Osteoblast (primary cell): ENCODE data around the gene ATF7IP2. TPM values are rescaled to one million over a fixed set of nuclear protein-coding genes. Genes with fewer than 3 reads are reported as not detected.

Source experiments
- DNase-seq: peaks from one replicate; pipeline ENCODE4 v3.0.0; 2011; ENCODE audit warnings: low spot score, mixed read lengths; ENCODE audit not compliant: insufficient read length; ENCODE audit errors: missing footprints
- H2AFZ ChIP-seq: 2 replicates; pipeline ENCODE4 v1.6.0; 2011; ENCODE audit warnings: mild to moderate bottlenecking, low read length
- H3K27ac ChIP-seq: 2 replicates; pipeline ENCODE4 v1.5.1; 2011; ENCODE audit warnings: mild to moderate bottlenecking, low read depth, low read length, moderate library complexity
- H3K27me3 ChIP-seq: 2 replicates; pipeline ENCODE4 v1.6.0; 2012; ENCODE audit warnings: mild to moderate bottlenecking, control low read depth, inconsistent platforms, low read length, moderate library complexity; ENCODE audit not compliant: insufficient read depth
- H3K36me3 ChIP-seq: 2 replicates; pipeline ENCODE4 v1.5.1; 2011; ENCODE audit warnings: mild to moderate bottlenecking, low read length, control low read depth, moderate library complexity; ENCODE audit not compliant: insufficient read depth
- H3K4me1 ChIP-seq: 2 replicates; pipeline ENCODE4 v1.5.1; 2011; ENCODE audit warnings: mild to moderate bottlenecking, low read length, control low read depth, moderate library complexity; ENCODE audit not compliant: insufficient read depth
- H3K4me2 ChIP-seq: 2 replicates; pipeline ENCODE4 v1.6.0; 2011; ENCODE audit warnings: mild to moderate bottlenecking, low read length; ENCODE audit not compliant: insufficient read depth
- H3K4me3 ChIP-seq: fragments of 200-600 bp; sonication (generic); 3 replicates; pipeline ENCODE4 v1.5.1; 2012; ENCODE audit warnings: mild to moderate bottlenecking, low read length, inconsistent platforms; ENCODE audit not compliant: insufficient read depth
- H3K79me2 ChIP-seq: 2 replicates; pipeline ENCODE4 v1.6.0; 2012; ENCODE audit warnings: mild to moderate bottlenecking, low read length, control low read depth, inconsistent platforms; ENCODE audit not compliant: insufficient read depth
- H3K9me3 ChIP-seq: 2 replicates; pipeline ENCODE4 v1.5.1; 2011; ENCODE audit warnings: low read depth, low read length, control low read depth
- H4K20me1 ChIP-seq: 2 replicates; pipeline ENCODE4 v1.6.0; 2012; ENCODE audit warnings: mild to moderate bottlenecking, low read length, control low read depth; ENCODE audit not compliant: insufficient read depth
- small RNA-seq: library from RNA; depleted of rRNA; stranded (forward); fragments of <200 nt; gene quantifications from one replicate; pipeline ENCODE3, GENCODE V24; 2012
- total RNA-seq: library from RNA; depleted of rRNA; stranded (reverse); fragments of >200 nt; gene quantifications from 2 replicates; pipeline ENCODE4 v1.2.3, GENCODE V29; 2012
- TF ChIP-seq, protein P1 (sequence below): IDR thresholded peaks from 2 replicates; pipeline ENCODE4 v1.5.1; 2011; ENCODE audit warnings: mild to moderate bottlenecking, low read depth, low read length, moderate library complexity; ENCODE audit errors: extremely low read depth

ATF7IP2 gene
- total RNA-seq, 1 donor: 8.0 TPM

DNA sequence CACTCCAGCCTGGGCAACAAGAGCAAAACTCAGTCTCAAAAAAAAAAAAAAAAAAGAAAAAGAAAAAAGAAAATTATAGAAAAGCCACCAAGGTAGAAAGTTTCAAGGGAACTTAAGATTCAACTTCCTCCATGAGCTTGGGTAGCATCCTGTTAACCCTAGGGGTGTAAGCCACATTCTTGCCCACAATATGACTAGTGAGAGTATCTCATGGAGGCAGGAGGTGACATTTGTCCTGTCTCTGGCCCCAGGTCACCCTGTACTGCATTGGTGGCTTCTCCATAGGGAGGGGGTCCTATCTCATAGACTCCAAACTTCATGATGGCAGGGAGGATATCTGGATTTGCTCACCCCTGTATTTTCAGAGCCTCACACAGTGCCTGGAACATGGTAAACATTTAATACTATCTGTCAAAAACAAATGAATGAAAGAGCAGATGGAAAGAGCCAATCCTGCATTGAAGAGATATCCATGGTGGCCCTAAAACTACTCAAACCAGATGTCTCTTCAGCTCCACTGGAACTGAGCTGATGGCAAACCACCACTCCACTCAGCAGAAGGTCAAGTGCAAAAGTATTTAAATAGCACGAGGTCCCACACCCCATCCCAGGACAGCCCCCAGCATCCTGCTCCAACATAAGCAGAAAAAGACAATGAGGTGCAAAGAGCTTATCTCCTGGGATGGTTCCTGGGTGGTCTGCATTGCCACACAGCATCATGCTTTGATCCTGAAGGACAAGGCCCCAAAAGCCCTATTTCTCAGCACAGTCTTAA lies 144.2 kb downstream of the ATF7IP2 start:
- Histone ChIP-seq H3K4me2 (no peak overlapping the region), H3K79me2 (no peaks in the 10 kb centered on the region), H4K20me1 (peaks cover 2% of the 10 kb centered on the region), H3K27ac (no peak overlapping the region), H2AFZ (no peak overlapping the region), H3K36me3 (peaks cover 14% of the 10 kb centered on the region), H3K27me3 (no peaks in the 10 kb centered on the region), H3K9me3 (no peaks in the 10 kb centered on the region), H3K4me3 (no peak overlapping the region), H3K4me1 (no peaks in the 10 kb centered on the region)
- TF ChIP-seq, protein P1, sequence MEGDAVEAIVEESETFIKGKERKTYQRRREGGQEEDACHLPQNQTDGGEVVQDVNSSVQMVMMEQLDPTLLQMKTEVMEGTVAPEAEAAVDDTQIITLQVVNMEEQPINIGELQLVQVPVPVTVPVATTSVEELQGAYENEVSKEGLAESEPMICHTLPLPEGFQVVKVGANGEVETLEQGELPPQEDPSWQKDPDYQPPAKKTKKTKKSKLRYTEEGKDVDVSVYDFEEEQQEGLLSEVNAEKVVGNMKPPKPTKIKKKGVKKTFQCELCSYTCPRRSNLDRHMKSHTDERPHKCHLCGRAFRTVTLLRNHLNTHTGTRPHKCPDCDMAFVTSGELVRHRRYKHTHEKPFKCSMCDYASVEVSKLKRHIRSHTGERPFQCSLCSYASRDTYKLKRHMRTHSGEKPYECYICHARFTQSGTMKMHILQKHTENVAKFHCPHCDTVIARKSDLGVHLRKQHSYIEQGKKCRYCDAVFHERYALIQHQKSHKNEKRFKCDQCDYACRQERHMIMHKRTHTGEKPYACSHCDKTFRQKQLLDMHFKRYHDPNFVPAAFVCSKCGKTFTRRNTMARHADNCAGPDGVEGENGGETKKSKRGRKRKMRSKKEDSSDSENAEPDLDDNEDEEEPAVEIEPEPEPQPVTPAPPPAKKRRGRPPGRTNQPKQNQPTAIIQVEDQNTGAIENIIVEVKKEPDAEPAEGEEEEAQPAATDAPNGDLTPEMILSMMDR: no peak
- DNase-seq: no peak

DNA sequence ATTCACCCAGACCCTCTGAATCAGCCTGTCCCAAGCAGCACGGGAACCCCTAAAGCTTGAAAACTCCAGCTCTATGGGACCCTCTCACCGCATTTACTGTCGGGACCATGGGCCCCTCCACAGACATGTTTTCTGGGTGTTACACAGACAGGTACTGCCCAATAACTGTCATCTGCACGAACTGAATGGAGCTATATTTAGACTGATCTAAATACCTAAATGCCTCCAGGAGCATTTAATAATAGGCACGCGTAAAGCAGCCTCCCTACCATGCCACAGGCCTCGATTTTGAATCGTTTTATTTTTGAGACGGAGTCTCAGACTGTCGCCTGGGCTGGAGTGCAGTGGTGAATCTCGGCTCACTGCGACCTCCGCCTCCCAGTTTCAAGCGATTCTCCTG lies 144.8 kb downstream of the ATF7IP2 start:
- no peak for DNase-seq
- Histone ChIP-seq H3K9me3 (no peaks in the 10 kb centered on the region), H3K27ac (no peak overlapping the region), H4K20me1 (peaks cover 2% of the 10 kb centered on the region), H3K4me1 (no peaks in the 10 kb centered on the region), H3K27me3 (no peaks in the 10 kb centered on the region), H3K79me2 (no peaks in the 10 kb centered on the region), H3K36me3 (peaks cover 16% of the 10 kb centered on the region), H2AFZ (no peak overlapping the region), H3K4me2 (no peak overlapping the region), H3K4me3 (no peak overlapping the region)
- TF ChIP-seq, protein P1: no peak

DNA sequence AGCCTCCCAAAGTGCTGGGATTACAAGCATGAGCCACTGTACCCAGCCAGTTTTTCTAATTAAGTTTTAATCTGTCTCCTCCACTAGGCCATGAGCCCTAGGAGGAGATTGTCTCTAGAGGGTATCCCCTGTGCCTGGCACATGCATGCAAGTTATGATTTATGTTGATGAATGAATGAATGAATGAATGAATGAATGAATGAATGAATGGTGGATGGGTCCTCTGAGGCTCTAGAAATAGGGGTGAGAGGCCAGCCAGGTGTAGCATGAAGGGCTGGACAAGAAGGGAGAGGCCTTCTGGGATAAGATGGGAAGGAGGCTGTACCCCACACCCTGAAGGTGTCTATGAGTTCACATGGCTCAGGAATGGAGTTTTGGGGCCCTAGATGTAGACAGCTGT lies 145.7 kb downstream of the ATF7IP2 start:
- no peaks in the 10 kb centered on the region for H3K79me2 ChIP-seq
- no peak for DNase-seq
- H2AFZ ChIP-seq: no peak overlapping the region
- H3K27me3 ChIP-seq: no peaks in the 10 kb centered on the region
- H3K9me3 ChIP-seq: no peaks in the 10 kb centered on the region
- H3K4me3 ChIP-seq: no peak overlapping the region
- no peak overlapping the region for H3K4me2 ChIP-seq
- H4K20me1 ChIP-seq: peaks cover 2% of the 10 kb centered on the region
- peaks cover 18% of the 10 kb centered on the region for H3K36me3 ChIP-seq
- H3K4me1 ChIP-seq: no peaks in the 10 kb centered on the region
- H3K27ac ChIP-seq: no peak overlapping the region
- TF ChIP-seq, protein P1: no peak

Small RNAs within 50 kb of the gene (small RNA-seq; reads per million reads assigned to genes)
- gene RNU6-633P: not detected

Other genes with a start within 250 kb of the ATF7IP2 start
- gene GRIN2A, start 203.6 kb upstream of the ATF7IP2 start, total RNA-seq: 0.72 and 1.5 TPM in 2 replicates
- 31.8 and 35.4 TPM in 2 replicates for gene EMP2, start 194.5 kb downstream of the ATF7IP2 start, total RNA-seq